SH-SY5Y (cell line): ENCODE measurements around the gene CNIH3.

Source experiments
- GATA2 ChIP-seq: IDR thresholded peaks from 2 replicates; pipeline ENCODE4 v1.6.1; 2011; ENCODE audit warnings: mild to moderate bottlenecking, low read depth, low read length
- GATA3 ChIP-seq: IDR thresholded peaks from 2 replicates; pipeline ENCODE4 v1.6.1; 2011; ENCODE audit warnings: low read depth, mild to moderate bottlenecking, low read length, moderate library complexity

DNA sequence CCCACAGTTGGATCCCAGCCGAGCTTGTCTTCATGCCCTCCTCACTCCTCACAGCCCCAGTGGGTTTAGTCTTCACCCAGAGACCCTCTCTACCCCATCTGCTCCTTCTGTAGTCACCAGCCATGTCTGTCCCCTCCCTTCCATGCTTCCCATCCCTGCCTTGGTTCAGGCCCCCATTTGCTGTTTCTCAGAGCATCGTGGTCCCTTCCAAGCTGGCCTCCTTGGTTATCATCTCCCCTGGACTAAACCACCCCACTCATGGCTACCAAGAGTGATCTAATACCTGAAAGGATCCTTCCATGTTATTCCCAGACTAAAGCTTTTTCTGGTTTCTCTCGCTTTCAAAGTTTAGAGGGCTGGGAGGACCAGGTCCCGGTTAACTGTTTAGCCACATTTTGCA is 8.3 kb downstream of the CNIH3 start:
- TF ChIP-seq GATA2 (no peak), GATA3 (no peak)
